Right renal pelvis (tissue), 4 donors: Measurements from ENCODE around the gene NSUN2. TPM values are rescaled to one million over a fixed set of nuclear protein-coding genes. Genes with fewer than 3 reads are reported as not detected.
A peak's percentile ranks its signal among the peaks of the same experiment; 100 is the strongest.
"Not testable (repeated sequence)": the region's sequence is repeated elsewhere in the genome, so short reads cannot be mapped to it uniquely, and the experiment has no call there.

ENCODE experiments used
- DNase-seq, 4 donors: peaks; one replicate each; pipeline ENCODE4 v3.0.0-alpha.2; 2013; ENCODE audit warnings: low read depth in 4 of 4, low spot score in 3 of 4, missing footprints in 1 of 4
- polyA plus RNA-seq, 4 donors: library from polyadenylated mRNA; unstranded; fragments of 120-200 nt; gene quantifications; one replicate each; pipeline ENCODE4 v1.2.1, GENCODE V29; 2013; ENCODE audit not compliant: insufficient read length in 4 of 4

Gene NSUN2
- polyA plus RNA-seq, 4 donors = 47.8 to 55.2 (median 52.3) TPM

DNA sequence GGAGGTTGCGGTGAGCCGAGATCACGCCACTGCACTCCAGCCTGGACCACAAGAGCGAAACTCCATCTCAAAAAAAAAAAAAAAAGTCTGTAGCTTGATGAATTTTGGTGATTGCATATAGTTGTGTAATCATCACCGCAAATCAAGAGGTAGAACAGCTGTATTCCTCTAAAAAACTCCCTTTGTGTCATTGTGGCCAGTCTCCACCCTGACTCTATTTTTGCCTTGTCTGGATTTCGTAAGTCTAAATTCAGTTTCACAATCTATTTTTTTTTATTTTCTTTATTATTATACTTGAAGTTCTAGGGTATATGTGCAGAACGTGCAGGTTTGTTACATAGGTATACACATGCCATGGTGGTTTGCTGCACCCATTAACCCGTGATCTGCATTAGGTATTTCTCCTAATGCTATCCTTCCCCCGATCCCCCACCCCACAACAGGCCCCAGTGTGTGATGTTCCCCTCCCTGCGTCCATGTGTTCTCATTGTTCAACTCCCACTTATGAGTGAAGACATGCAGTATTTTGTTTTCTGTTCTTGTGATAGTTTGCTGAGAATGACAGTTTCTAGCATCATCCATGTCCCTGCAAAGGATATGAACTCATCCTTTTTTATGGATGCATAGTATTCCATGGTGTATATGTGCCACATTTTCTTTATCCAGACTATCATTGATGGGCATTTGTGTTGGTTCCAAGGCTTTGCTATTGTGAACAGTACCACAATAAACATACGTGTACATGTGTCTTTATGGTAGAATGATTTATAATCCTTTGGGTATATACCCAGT is 12.9 kb upstream of the NSUN2 start:
- DNase-seq = not testable (repeated sequence)

DNA sequence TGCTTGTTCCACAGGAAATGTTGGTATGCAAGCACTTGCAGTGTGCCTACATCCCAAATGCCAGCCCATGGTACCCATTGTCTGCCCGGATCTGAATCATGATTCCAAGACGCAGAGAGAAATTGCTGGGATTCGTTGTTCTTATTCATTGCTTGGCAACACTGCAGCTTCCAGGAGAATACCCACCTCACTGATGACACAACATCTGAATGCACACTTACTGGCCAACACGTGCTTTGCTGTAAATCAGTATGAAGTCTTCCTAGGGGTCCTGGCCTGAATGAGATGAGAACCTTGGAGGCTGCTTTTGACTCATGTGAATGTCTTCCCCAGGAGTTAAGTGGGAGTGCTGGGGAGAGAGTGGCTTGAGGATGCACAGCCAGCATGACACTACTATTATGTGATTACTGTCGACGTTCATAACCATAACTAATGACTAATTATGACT is 12.0 kb upstream of the NSUN2 start:
- no peak for DNase-seq

- DNase-seq = no peak
These were observed 9.8 kb upstream of the NSUN2 start for GRCh38 chr5:6642655-6643054.

- no peak for DNase-seq
These were observed 5.4 kb upstream of the NSUN2 start for GRCh38 chr5:6638236-6638635.

GRCh38 chr5:6637590-6637989 is 4.7 kb upstream of the NSUN2 start:
- DNase-seq = no peak

DNA sequence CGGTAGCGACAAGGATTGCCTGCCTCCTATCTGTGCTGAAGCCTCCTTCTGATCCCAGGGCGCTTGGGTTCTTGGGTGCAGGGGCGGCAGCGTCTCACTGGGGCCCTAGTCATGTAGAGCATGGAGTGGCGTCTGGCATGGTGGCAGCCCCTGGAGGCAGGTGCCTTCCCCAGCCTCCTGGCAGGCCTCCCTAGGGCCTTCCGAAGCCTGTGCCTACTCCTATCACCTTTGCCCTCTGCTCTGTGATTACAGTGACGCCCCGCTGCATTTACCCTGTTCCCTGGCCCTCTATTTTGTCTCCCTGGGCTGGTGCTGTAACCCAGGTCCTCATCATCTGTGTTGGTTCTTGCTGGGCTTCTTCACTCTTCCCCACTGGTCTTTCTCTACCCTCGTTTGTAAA is 4.2 kb upstream of the NSUN2 start:
- no peak for DNase-seq

- no peak for DNase-seq
These were observed 3.4 kb upstream of the NSUN2 start for GRCh38 chr5:6636293-6636692.

- no peak for DNase-seq
These were observed 2.1 kb upstream of the NSUN2 start for GRCh38 chr5:6634788-6635430.

DNA sequence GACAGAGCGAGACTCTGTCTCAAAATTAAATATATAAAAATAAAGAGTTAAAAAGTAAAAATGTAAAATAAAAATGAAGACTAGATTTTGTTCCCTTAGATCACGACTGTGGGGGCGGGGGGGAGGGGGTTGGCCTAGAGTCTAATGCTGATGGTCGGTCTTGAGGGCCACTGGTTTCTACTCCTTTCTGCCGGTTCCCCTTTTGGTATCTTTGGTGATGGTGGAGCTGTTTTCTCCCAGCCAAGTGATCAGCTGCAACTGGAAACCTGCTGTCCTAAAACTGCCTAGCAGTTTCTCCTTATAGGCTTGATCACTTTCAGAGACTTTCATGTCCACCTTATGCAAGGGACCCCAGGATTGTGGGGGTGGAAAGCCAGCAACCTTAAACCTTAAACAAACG is 1.5 kb upstream of the NSUN2 start:
- DNase-seq = no peak

DNA sequence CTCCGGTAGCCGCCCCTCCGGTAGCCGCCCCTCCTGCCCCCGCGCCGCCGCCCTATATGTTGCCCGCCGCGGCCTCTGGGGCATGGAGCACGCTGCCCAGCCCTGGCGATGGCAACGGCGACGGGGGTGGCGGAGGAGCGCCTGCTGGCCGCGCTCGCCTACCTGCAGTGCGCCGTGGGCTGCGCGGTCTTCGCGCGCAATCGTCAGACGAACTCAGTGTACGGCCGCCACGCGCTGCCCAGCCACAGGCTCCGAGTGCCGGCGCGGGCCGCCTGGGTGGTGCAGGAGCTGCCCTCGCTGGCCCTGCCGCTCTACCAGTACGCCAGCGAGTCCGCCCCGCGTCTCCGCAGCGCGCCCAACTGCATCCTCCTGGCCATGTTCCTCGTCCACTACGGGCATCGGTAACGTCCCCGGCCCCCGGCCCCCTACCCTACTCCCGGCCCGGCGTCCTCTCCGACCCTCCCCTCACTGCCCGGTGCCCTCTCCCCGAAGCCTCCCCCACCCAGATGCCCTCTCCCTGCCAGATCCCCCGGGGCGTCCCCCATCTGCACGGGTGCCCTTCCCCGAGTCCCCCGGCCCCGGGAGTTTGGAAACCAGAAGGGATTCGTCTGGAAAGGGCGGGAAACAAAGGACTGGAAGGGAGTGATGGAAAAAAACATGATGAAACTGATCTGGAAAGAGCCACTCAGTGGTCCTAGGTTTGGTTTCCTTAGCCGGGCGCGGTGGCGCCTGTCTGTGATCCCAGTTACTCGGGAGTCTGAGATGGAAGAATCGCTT is 813 bp upstream of the NSUN2 start:
- peak in 1 of 4 donors; percentile 12 for DNase-seq

DNA sequence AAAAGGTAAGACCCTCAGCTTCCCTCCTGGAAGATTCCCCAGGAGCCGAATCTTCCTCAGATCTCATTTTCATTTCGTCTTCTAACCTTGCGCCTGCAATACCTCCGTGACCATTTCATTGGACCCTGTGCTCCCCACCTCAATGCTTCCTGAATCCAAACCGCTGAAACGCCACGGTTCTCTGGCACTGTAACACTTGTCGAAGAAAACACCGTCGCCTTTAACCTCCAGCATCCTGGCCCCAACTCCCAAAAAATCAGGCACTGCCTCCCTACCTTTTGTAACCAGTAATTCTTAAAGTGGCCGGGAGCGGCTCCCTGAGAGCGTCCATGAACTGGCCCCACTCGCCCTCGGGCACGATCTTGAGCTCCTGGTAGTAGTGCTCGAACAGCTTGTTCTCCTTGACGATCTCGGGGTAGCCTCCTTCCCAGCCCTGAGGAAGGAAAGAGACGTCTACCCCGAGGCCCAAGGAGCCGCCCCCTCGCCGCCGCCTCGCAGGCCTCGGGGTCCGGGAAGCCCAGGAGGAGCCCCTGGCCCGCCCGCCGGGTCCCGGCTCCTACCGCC is 438 bp downstream of the NSUN2 start:
- DNase-seq = no peak

DNA sequence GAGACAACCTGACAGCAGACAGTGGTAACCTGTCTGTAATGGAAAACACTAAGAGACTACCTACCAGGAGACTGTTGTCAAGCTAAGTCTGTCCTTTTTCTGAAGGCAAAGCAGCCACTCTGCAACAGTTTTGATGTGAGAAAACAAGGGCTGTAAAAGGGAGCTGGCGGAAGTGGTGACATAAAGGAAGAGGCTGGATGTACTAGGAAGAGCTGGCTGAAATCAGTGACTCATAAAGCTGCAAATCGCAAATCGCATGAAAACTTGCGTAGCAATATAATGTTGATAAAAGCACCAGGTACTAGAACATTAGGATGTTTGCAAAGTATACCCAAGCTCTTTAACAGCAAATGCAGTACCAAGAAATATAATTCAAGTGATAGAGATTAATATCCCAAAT is 1.4 kb downstream of the NSUN2 start:
- no peak for DNase-seq

DNA sequence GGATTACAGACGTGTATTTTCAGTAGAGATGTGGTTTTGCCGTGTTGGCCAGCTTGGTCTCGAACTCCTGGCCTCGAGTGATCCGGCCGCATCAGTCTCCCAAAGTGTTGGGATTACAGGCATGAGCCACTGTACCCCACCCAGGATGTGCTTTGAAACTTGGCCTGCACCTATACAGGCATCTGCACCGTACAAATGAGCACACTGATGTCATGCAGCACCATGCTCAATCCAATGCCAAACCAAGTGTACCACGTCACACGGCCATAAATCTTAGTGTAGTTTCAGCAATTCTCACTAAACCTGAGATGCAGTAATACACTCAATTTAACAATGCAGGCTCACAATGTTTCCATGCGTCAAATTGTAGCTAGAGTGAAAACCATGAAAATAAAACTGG is 6.3 kb downstream of the NSUN2 start:
- DNase-seq = no peak

- DNase-seq = no peak
These were observed 8.9 kb downstream of the NSUN2 start for GRCh38 chr5:6623941-6624340.

DNA sequence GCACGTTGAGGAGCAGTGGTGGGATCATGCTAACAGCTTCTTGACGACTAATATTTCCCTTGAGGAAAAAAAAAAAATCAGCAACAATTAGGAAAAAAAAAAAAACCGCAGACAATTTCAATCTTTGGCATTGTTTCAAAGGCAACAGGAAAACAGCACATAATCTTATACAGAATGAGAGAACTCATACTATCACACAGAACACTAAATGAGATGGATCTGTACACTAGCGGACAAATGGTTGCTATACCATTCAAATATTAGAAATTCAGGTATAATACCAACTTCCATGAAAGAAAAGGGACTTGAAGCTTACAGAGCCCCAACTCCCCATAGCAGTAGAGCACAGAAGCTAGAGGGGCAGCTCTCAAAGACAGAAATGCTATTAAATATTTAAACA is 9.6 kb downstream of the NSUN2 start:
- no peak for DNase-seq

DNA sequence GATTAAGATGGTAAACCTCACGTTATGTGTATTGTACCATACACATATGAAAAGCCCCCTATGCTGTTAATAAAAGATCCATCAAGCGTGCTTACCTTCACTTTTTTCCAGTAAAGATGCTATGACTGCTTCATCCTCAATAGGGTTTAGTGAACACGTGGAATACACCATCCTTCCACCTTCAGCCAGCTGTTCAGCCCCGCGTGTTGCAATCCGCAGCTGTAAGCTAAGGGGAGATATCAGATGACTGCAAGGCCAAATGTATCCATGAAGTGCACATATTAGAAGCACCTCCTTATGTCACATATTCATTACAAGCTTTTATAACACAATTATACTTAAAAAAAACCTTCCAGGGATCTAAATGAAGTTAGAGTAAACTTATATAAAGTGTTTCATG is 16.2 kb downstream of the NSUN2 start:
- DNase-seq = no peak

- DNase-seq = no peak
These were observed 17.6 kb downstream of the NSUN2 start for GRCh38 chr5:6615034-6615815.

- no peak for DNase-seq
These were observed 21.2 kb downstream of the NSUN2 start for GRCh38 chr5:6611334-6612256.

- DNase-seq = no peak
These were observed 24.8 kb downstream of the NSUN2 start for GRCh38 chr5:6608016-6608415.
